ENCODE results near the gene MDGA2. TPM values are rescaled to one million over a fixed set of nuclear protein-coding genes. Genes with fewer than 3 reads are reported as not detected.

The MDGA2 gene
- total and polyA plus RNA-seq, 9 of the 15 experiments (the other 6 are each of a cell fraction or from before 2014, with no cell fraction given): 0.01 to 0.18 (median 0.03) TPM; not detected in 5

DNA sequence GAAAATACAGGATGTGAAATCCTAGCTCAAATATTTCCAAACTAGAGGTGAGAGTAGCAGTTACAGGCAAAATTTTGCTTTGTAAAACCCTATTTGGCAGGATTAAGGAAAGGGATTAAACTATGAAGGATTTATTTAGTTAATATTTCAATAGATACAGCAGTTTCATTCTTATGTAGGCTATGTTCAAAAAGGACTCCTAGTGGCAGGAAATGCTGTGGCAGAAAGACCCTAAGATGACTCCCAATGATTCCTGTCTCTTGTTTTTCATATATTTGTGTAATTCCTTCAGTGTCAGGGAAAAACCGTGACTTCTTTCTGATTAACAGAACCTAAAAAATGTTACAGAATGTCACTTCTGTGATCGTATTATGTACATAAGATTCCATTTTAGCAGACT is 724.3 kb downstream of the MDGA2 start (continued):
- TF ChIP-seq TOE1 (IDR thresholded peaks at IDR 0.05; ENCODE audit: borderline replicate concordance): no peak
- no peak for TF ChIP-seq TOE1 (CRISPR knock-in tag; IDR thresholded peaks at IDR 0.05; ENCODE audit: borderline replicate concordance, low read depth)
- TF ChIP-seq NR2F6 (CRISPR knock-in tag; IDR thresholded peaks at IDR 0.05): no peak

DNA sequence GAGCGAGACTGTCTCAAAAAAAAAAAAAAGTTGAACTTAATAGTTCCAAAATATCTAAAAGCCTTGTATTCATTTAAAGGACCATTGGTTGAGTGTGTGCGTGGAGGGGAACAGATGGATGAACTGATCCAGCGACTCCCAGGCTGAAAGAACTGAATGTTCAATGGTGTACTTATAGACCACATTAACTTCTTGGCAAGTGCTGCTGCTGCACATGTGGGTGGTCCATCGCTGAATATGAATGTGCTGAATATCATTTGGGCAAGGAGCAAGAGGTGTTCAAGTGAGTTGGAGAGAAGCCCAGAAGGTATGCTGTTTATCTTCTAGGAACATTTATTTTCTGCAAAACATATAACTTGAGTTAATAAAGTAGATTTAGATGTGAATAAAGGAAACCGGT is 734.8 kb downstream of the MDGA2 start:
- Histone ChIP-seq H3K36me3 (ENCODE audit: control insufficient read depth, insufficient read depth, low read length) (no peaks in the 10 kb centered on the region), H3K27ac (ENCODE audit: extremely low read depth, low read depth, low read length) (no peak overlapping the region), H3K27me3 (ENCODE audit: control insufficient read depth in 2 of 2, insufficient read depth in 2 of 2, low read length in 2 of 2) (no peaks in the 10 kb centered on the region), H2AFZ (ENCODE audit: low read depth, low read length) (no peak overlapping the region), H3K9me3 (replicated peaks; ENCODE audit: control insufficient read depth, insufficient read depth, low read depth, low read length) (no peaks in the 10 kb centered on the region), H3K4me2 (ENCODE audit: insufficient read depth, low read length) (no peak overlapping the region), H3K4me1 (replicated peaks in 1 of 2; ENCODE audit: control insufficient read depth in 2 of 2, insufficient read depth in 2 of 2, low read length in 2 of 2) (no peaks in the 10 kb centered on the region), H3K9ac (ENCODE audit: insufficient read depth in 1 of 2, low read depth in 2 of 2, low read length in 2 of 2) (no peak overlapping the region), H4K20me1 (replicated peaks; ENCODE audit: control insufficient read depth, insufficient read depth, low read length) (no peaks in the 10 kb centered on the region), H3K4me3 (no peak overlapping the region), H3K79me2 (ENCODE audit: control insufficient read depth, insufficient read depth, low read length) (no peaks in the 10 kb centered on the region), H3K9me1 (ENCODE audit: control insufficient read depth, insufficient read depth, low read length) (no peaks in the 10 kb centered on the region)
- CTCF ChIA-PET (ENCODE audit: low intra/inter-chr PET ratio): no interaction called here
- BruUV-seq (replicated peaks): no TSS peak
- intact Hi-C loops (cut with micrococcal nuclease): no loop called here
- TF ChIP-seq MYNN (IDR thresholded peaks at IDR 0.05) (no peak), MYNN (CRISPR knock-in tag; IDR thresholded peaks at IDR 0.05) (no peak), ZNF445 (CRISPR knock-in tag; IDR thresholded peaks at IDR 0.05; ENCODE audit: low read depth) (no peak), SIN3B (IDR thresholded peaks at IDR 0.05; ENCODE audit: low read depth) (no peak), POU5F1 (IDR thresholded peaks at IDR 0.05; ENCODE audit: borderline replicate concordance, low read depth, low read length, partially characterized antibody) (no peak)
- in situ Hi-C loops (cut with MboI): no loop called here
- POLR2A ChIA-PET: no interaction called here
- FAIRE-seq (no peak), ATAC-seq (no peak), DNase-seq (ENCODE audit: extremely low read depth in 1 of 4, low spot score in 3 of 4) (no peak)
- WGBS (ENCODE audit: insufficient coverage, low coverage, missing lambda C conversion rate): 0% methylated on average over 4 of the region's 5 CpGs

Data from K562 (cell line).